ENCODE data around the gene ZNF595.
"Not testable (repeated sequence)": the region's sequence is repeated elsewhere in the genome, so short reads cannot be mapped to it uniquely, and the experiment has no call there.

ZNF595 gene

DNA sequence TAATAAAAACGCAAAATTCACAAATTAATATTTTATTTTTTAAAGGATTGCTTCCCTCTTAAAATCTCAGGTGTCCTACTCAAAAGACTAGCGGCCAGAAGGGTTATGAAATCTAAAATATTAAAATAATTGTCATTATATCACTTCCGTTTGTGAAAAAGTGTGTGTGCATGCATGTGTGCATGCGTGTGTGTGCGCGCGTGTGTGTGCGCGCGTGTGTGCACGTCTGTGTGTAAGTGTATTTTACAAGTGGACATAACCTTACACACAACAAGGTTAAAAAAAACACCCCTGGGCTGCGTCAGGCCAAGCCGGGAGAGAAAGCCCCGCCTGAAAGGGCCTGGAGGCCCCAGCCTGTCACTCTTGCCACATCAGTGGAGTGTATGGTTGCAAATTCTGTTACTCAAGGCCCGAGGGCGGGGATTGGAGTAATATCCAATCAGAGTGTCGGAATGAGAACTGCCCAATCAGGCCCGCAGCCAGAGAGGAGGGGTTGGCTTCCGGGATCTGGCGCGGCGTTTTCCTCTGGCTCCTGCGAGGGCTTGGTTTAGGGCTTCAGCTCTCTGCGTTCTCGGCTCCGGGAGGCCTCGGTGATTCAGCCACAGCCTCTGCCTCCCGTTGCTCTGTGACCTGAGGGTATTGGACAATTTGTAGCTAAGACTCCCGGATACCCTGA lies at the start of gene ZNF595:
ZNF595 (plus strand) TSS at position 518 of the 676 bp plus-strand sequence. CDS start 168 bp downstream, outside the sequence.
- not testable (repeated sequence) for H3K36me3 ChIP-seq (ENCODE audit: insufficient read depth, low read length); H3K4me1 ChIP-seq (ENCODE audit: insufficient read depth, low read length); H3K9me3 ChIP-seq (ENCODE audit: control insufficient read depth, insufficient read depth, low read length)
- H3K9ac ChIP-seq (ENCODE audit: low read depth, low read length), result peak within 1 kb of the TSS; percentile 33; the same call in 1 of the 2 replicates

- H3K4me1 ChIP-seq (ENCODE audit: insufficient read depth, low read length); H3K9me3 ChIP-seq (ENCODE audit: control insufficient read depth, insufficient read depth, low read length): not testable (repeated sequence)
These were observed 42.9 kb upstream of the ZNF595 start for GRCh38 chr4:9937-10870.

DNA sequence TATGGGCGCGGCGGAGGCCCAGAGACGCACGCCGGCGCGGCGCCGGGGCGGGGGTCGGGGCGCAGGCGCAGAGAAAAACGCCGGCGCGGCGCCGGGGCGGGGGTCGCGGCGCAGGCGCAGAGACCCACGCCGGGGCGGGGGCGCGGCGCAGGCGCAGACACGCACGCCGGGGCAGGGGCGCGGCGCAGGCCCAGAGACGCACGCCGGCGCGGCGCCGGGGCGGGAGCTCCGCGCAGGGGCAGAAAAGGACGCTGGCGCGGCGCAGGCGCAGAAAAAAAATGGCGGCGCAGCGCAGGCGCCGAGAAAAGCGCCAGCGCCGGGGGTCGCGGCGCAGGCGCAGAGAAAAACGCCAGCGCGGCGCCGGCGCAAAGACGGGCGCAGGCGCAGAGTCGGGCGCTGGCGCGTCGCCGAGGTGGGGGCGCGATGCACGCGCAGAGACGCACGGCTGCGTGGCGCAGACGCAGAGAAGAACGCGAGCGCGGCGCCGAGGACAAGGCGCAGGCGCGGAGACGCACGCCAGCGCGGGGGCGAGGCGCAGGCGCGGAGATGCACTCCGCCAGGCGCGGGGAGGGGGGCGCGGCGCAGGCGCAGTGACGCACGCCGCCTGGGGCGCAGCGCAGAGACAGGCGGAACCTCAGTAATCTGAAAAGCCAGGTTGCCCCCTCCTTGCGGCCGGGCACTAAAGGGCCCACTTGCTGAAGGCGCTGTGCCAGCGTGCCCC lies 41.9 kb upstream of the ZNF595 start:
- H3K36me3 ChIP-seq (ENCODE audit: insufficient read depth, low read length); H3K9ac ChIP-seq (ENCODE audit: low read depth, low read length); H3K4me1 ChIP-seq (ENCODE audit: insufficient read depth, low read length); H3K9me3 ChIP-seq (ENCODE audit: control insufficient read depth, insufficient read depth, low read length): not testable (repeated sequence)

More at GRCh38 chr4:9937-10870, 42.9 kb upstream of the ZNF595 start:
- not testable (repeated sequence) for H3K36me3 ChIP-seq (ENCODE audit: insufficient read depth, low read length); H3K9ac ChIP-seq (ENCODE audit: low read depth, low read length)

DNA sequence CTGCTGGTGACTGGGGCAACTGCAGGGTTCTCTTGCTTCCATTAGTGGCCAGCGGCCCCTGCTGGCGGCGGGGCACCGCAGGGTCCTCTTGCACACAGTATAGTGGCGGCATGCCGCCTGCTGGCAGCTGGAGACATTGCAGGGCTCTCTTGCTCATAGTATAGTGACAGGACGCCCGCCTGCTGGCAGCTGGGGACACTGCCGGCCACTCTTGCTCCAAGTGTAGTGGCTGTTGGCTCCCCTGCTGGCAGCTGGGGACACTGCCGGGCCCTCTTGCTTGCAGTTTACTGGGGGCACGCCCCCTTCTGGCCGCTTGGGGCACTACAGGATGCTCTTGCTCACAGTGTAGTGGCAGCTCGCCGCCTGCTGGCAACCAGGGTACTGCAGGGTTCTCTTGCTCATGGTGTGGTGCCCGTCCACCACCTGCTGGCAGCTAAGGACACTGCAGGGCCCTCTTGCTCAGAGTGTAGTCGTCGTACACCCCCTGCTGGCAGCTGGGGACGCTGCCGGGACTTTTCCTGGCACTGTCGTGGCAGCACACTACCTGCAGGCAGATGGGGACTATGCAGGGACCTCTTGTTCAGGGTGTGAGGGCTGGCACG lies 41.2 kb upstream of the ZNF595 start:
- not testable (repeated sequence) for H3K9me3 ChIP-seq (ENCODE audit: control insufficient read depth, insufficient read depth, low read length); H3K36me3 ChIP-seq (ENCODE audit: insufficient read depth, low read length); H3K9ac ChIP-seq (ENCODE audit: low read depth, low read length); H3K4me1 ChIP-seq (ENCODE audit: insufficient read depth, low read length)

DNA sequence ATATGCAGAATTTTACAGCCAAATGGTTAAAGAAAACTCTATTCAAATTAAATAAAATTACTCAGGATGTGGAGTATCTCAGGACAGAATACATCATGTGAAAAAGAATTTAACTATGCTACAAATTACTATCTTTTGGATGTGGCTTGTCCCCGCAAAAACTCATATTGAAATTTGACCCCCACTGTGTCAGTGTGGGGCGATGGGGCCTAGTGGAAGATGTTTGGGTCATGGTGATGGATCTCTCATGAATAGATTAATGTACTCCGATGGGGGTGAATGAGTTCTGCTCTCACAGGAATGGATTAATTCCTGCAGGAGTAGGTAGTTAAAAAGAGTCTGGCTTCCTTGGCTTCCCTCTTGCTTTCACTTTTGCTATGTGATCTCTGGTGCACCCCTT lies 35.0 kb upstream of the ZNF595 start:
- H3K36me3 ChIP-seq (ENCODE audit: insufficient read depth, low read length); H3K9me3 ChIP-seq (ENCODE audit: control insufficient read depth, insufficient read depth, low read length); H3K9ac ChIP-seq (ENCODE audit: low read depth, low read length); H3K4me1 ChIP-seq (ENCODE audit: insufficient read depth, low read length): not testable (repeated sequence)

- H3K9me3 ChIP-seq (ENCODE audit: control insufficient read depth, insufficient read depth, low read length); H3K36me3 ChIP-seq (ENCODE audit: insufficient read depth, low read length); H3K9ac ChIP-seq (ENCODE audit: low read depth, low read length); H3K4me1 ChIP-seq (ENCODE audit: insufficient read depth, low read length): not testable (repeated sequence)
These were observed 34.5 kb upstream of the ZNF595 start for GRCh38 chr4:18589-18988.

GRCh38 chr4:22882-23281 lies 30.2 kb upstream of the ZNF595 start:
- H3K4me1 ChIP-seq (ENCODE audit: insufficient read depth, low read length); H3K9me3 ChIP-seq (ENCODE audit: control insufficient read depth, insufficient read depth, low read length); H3K9ac ChIP-seq (ENCODE audit: low read depth, low read length); H3K36me3 ChIP-seq (ENCODE audit: insufficient read depth, low read length): not testable (repeated sequence)

DNA sequence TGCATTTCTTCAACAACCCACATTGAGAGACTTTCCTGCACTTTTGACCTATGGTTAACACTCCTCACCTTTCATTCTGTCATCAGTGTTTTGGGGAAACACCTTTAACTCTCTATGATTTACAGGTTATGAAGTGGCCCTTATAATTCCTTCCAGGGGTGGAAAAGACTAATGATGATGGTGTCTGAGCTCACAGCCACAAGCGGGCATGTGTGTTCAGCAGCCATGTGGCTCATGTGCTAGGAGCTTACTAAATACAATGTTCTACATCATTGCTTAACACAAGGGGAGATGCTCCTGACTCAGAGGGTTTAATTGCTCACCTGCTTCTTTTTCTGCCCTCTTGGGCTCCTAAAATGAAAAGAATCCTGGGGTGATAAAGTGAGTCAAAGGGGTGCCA lies 28.8 kb upstream of the ZNF595 start:
- H3K4me1 ChIP-seq (ENCODE audit: insufficient read depth, low read length); H3K9ac ChIP-seq (ENCODE audit: low read depth, low read length); H3K36me3 ChIP-seq (ENCODE audit: insufficient read depth, low read length): not testable (repeated sequence)

DNA sequence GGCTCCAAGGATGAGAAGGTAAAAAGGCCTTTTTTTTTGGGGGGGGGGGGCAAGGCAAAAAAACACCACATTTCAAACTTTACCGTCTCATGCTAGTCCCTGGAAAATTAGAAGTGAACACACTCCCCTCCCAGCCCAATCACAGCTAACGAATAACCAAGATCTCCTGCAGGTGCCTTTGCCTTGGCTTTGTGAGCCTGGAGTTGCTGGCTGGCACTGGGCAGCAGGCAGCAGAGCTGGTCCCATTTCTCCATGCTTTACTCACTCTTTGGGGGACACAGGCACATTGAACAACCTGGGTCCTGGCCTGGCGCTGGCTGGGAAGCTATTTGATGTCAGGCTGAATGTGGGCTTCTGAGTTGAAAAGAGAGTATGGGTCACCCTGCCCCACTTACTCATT lies 25.6 kb upstream of the ZNF595 start:
- not testable (repeated sequence) for H3K36me3 ChIP-seq (ENCODE audit: insufficient read depth, low read length); H3K9me3 ChIP-seq (ENCODE audit: control insufficient read depth, insufficient read depth, low read length); H3K4me1 ChIP-seq (ENCODE audit: insufficient read depth, low read length); H3K9ac ChIP-seq (ENCODE audit: low read depth, low read length)

More for the DNA sequence above, 28.8 kb upstream of the ZNF595 start:
- not testable (repeated sequence) for H3K9me3 ChIP-seq (ENCODE audit: control insufficient read depth, insufficient read depth, low read length)

GRCh38 chr4:28767-29542 lies 24.2 kb upstream of the ZNF595 start:
- H3K36me3 ChIP-seq (ENCODE audit: insufficient read depth, low read length); H3K9ac ChIP-seq (ENCODE audit: low read depth, low read length); H3K4me1 ChIP-seq (ENCODE audit: insufficient read depth, low read length); H3K9me3 ChIP-seq (ENCODE audit: control insufficient read depth, insufficient read depth, low read length): not testable (repeated sequence)

- not testable (repeated sequence) for H3K9ac ChIP-seq (ENCODE audit: low read depth, low read length); H3K4me1 ChIP-seq (ENCODE audit: insufficient read depth, low read length); H3K9me3 ChIP-seq (ENCODE audit: control insufficient read depth, insufficient read depth, low read length); H3K36me3 ChIP-seq (ENCODE audit: insufficient read depth, low read length)
These were observed 19.8 kb upstream of the ZNF595 start for GRCh38 chr4:33314-33713.

GRCh38 chr4:36559-37415 lies 16.3 kb upstream of the ZNF595 start:
- H3K9me3 ChIP-seq (ENCODE audit: control insufficient read depth, insufficient read depth, low read length); H3K36me3 ChIP-seq (ENCODE audit: insufficient read depth, low read length); H3K4me1 ChIP-seq (ENCODE audit: insufficient read depth, low read length); H3K9ac ChIP-seq (ENCODE audit: low read depth, low read length): not testable (repeated sequence)

GRCh38 chr4:38202-38601 lies 14.9 kb upstream of the ZNF595 start:
- not testable (repeated sequence) for H3K9me3 ChIP-seq (ENCODE audit: control insufficient read depth, insufficient read depth, low read length); H3K36me3 ChIP-seq (ENCODE audit: insufficient read depth, low read length); H3K9ac ChIP-seq (ENCODE audit: low read depth, low read length); H3K4me1 ChIP-seq (ENCODE audit: insufficient read depth, low read length)

Data from ES-I3 (cell line).